Keratinocyte (primary cell): ENCODE data around the gene EPC2. TPM values are rescaled to one million over a fixed set of nuclear protein-coding genes. Genes with fewer than 3 reads are reported as not detected.
A peak's percentile ranks its signal among the peaks of the same experiment; 100 is the strongest.

Experiments used
- DNase-seq: peaks from one replicate; pipeline ENCODE4 v3.0.0-alpha.2; 2011; ENCODE audit warnings: low read depth, missing footprints, low spot score
- FAIRE-seq: peaks from 2 replicates; lab custom pipeline; 2011; peaks lifted over from hg19 to GRCh38; lab: Jason Lieb, UNC
- H2AFZ ChIP-seq: 2 replicates; pipeline ENCODE4 v1.6.0; 2012; ENCODE audit warnings: low read length, control low read depth, inconsistent platforms; ENCODE audit not compliant: control insufficient read depth
- H3K27ac ChIP-seq: 2 replicates; pipeline ENCODE4 v1.5.1; 2011; ENCODE audit warnings: low read length; ENCODE audit not compliant: control insufficient read depth, insufficient read depth
- H3K27me3 ChIP-seq: 3 replicates; pipeline ENCODE4 v1.6.0; 2011; ENCODE audit warnings: low read length; ENCODE audit not compliant: control insufficient read depth, insufficient read depth; ENCODE audit errors: extremely low read depth
- H3K36me3 ChIP-seq, 2 experiments: 2 replicates in 1 of 2; 3 replicates in 1 of 2; pipeline ENCODE4 v1.5.1; 2011; ENCODE audit warnings: low read length in 2 of 2, mild to moderate bottlenecking in 1 of 2; ENCODE audit not compliant: control insufficient read depth in 2 of 2, insufficient read depth in 2 of 2; ENCODE audit errors: extremely low read depth in 1 of 2
- H3K4me1 ChIP-seq: 3 replicates; pipeline ENCODE4 v1.5.1; 2011; ENCODE audit warnings: low read length; ENCODE audit not compliant: control insufficient read depth, insufficient read depth; ENCODE audit errors: extremely low read depth
- H3K4me2 ChIP-seq: 3 replicates; pipeline ENCODE4 v1.6.0; 2011; ENCODE audit warnings: low read depth, low read length; ENCODE audit not compliant: control insufficient read depth, insufficient read depth; ENCODE audit errors: extremely low read depth
- H3K4me3 ChIP-seq, 3 experiments: fragments of 200-600 bp in 1 of 3; sonication (generic) in 1 of 3; 2 replicates in 2 of 3; 3 replicates in 1 of 3; pipeline ENCODE4 v1.5.1; 2011 to 2016; ENCODE audit warnings: low read length in 3 of 3, mild to moderate bottlenecking in 3 of 3, control low read depth in 2 of 3, inconsistent platforms in 1 of 3, low read depth in 1 of 3, mixed read lengths in 1 of 3, mixed run types in 1 of 3, moderate library complexity in 1 of 3; ENCODE audit not compliant: control insufficient read depth in 2 of 3, insufficient read depth in 2 of 3; ENCODE audit errors: extremely low read depth in 1 of 3
- H3K79me2 ChIP-seq: 2 replicates; pipeline ENCODE4 v1.6.0; 2012; ENCODE audit warnings: low read length; ENCODE audit not compliant: control insufficient read depth, insufficient read depth
- H3K9ac ChIP-seq: 3 replicates; pipeline ENCODE4 v1.6.0; 2011; ENCODE audit warnings: low read length; ENCODE audit not compliant: control insufficient read depth, insufficient read depth; ENCODE audit errors: extremely low read depth
- H3K9me1 ChIP-seq: 3 replicates; pipeline ENCODE4 v1.6.0; 2011; ENCODE audit warnings: low read length; ENCODE audit not compliant: control insufficient read depth, insufficient read depth; ENCODE audit errors: extremely low read depth
- H3K9me3 ChIP-seq: 2 replicates; pipeline ENCODE4 v1.5.1; 2012; ENCODE audit warnings: low read depth, low read length; ENCODE audit not compliant: control insufficient read depth
- H4K20me1 ChIP-seq: 3 replicates; pipeline ENCODE4 v1.6.0; 2011; ENCODE audit warnings: low read length; ENCODE audit not compliant: control insufficient read depth, insufficient read depth; ENCODE audit errors: extremely low read depth
- EZH2 ChIP-seq: IDR thresholded peaks from one replicate; pipeline ENCODE4 v1.6.1; 2012; ENCODE audit warnings: inconsistent platforms, mild to moderate bottlenecking, low read length, moderate library complexity
- dilution Hi-C: fragments of 300-500 bp; cut with MboI; formaldehyde crosslinking; loops from one replicate; pipeline ENCODE4 v1.7.0; 2020; ENCODE audit warnings: low sequenced_read_pairs; ENCODE audit not compliant: extremely low pct_ligation_motif_present
- polyA plus RNA-seq, 5 experiments: library from polyadenylated mRNA; depleted of rRNA in 3 of 5; stranded (reverse) in 3 of 5; stranded (forward) in 1 of 5; unstranded in 1 of 5; fragments of >200 nt; gene quantifications; 1 replicate in 1 of 5; 2 replicates in 3 of 5; 3 replicates in 1 of 5; pipeline versions ENCODE4 v1.2.1 to v1.2.3, GENCODE V29; 2011 to 2012; ENCODE audit warnings: missing spikeins in 2 of 5, low read depth in 1 of 5, low replicate concordance in 1 of 5
- TF ChIP-seq, protein P1 (sequence below), 3 experiments: IDR thresholded peaks in 1 of 3; conservative IDR thresholded peaks in 1 of 3; optimal IDR thresholded peaks in 1 of 3; 2 replicates in 2 of 3; 3 replicates in 1 of 3; pipeline versions ENCODE3 to v1.5.1; 2011; ENCODE audit warnings: low read length in 3 of 3, mild to moderate bottlenecking in 3 of 3, moderate library complexity in 2 of 3, control low read depth in 1 of 3, inconsistent platforms in 1 of 3; ENCODE audit not compliant: insufficient read depth in 2 of 3; ENCODE audit errors: extremely low read depth in 1 of 3

EPC2 gene
- polyA plus RNA-seq, 1 donor (not counting 4 experiments of a cell fraction or from before 2014, with no cell fraction given), result 13.1 TPM

DNA sequence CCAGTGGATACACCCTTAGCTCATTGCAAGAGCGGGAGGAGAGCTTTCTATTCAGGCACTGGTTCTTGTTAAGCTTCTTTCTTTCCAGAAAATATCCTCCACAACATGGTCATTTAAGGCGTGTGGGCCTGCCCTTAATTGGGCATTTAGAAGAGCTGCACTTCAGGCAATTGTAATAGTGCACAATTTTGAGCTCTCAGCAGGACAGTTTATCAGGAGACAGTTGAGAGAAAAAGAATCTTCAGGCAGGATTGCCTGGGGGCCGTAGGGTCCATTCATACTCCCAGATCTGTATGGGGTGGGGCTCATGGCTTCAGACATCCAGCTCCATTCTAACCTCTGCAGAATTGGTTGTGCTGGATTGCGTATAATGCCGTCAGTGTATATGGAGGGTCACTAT, 6.0 kb upstream of the EPC2 start:
- no peak overlapping the region for H3K4me2 ChIP-seq
- DNase-seq (no peak), FAIRE-seq (no peak)
- H3K4me1 ChIP-seq, result peaks cover 10% of the 10 kb centered on the region
- H4K20me1 ChIP-seq, result no peaks in the 10 kb centered on the region
- H3K36me3 ChIP-seq, result no peaks in the 10 kb centered on the region
- no peak overlapping the region for H2AFZ ChIP-seq
- no peak overlapping the region for H3K27ac ChIP-seq
- no peaks in the 10 kb centered on the region for H3K27me3 ChIP-seq
- dilution Hi-C loops, result no loop called here
- no peaks in the 10 kb centered on the region for H3K9me1 ChIP-seq
- no peak overlapping the region for H3K4me3 ChIP-seq
- no peaks in the 10 kb centered on the region for H3K9me3 ChIP-seq
- no peaks in the 10 kb centered on the region for H3K79me2 ChIP-seq
- no peak overlapping the region for H3K9ac ChIP-seq
- no peak for TF ChIP-seq EZH2
- TF ChIP-seq, protein P1, sequence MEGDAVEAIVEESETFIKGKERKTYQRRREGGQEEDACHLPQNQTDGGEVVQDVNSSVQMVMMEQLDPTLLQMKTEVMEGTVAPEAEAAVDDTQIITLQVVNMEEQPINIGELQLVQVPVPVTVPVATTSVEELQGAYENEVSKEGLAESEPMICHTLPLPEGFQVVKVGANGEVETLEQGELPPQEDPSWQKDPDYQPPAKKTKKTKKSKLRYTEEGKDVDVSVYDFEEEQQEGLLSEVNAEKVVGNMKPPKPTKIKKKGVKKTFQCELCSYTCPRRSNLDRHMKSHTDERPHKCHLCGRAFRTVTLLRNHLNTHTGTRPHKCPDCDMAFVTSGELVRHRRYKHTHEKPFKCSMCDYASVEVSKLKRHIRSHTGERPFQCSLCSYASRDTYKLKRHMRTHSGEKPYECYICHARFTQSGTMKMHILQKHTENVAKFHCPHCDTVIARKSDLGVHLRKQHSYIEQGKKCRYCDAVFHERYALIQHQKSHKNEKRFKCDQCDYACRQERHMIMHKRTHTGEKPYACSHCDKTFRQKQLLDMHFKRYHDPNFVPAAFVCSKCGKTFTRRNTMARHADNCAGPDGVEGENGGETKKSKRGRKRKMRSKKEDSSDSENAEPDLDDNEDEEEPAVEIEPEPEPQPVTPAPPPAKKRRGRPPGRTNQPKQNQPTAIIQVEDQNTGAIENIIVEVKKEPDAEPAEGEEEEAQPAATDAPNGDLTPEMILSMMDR (optimal IDR thresholded peaks at IDR 0.05 in 1 of 3, IDR thresholded peaks at IDR 0.05 in 1 of 3, conservative IDR thresholded peaks at IDR 0.05 in 1 of 3; ENCODE audit: extremely low read depth in 1 of 3, insufficient read depth in 2 of 3, low read length in 3 of 3), result no peak

DNA sequence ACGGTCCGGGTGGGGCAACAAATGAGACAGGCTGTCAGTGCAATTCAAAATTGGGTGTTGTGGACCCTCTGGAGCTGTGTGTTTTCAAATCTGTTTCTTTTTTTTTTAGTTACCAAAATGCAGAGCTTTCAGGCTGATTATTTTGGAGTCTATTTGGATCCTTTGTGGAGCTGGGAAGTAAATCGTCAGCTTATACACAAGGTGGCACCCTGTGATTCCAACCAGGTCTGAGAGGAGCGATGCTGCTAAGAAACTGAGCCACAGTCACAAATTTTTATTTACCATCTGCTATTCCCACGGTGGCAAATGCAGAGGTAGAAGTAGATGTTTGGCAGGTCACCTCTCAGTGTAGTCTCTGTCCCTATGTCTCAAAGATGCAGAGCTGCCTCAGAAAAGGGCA, 3.8 kb upstream of the EPC2 start:
- TF ChIP-seq, protein P1 (optimal IDR thresholded peaks at IDR 0.05 in 1 of 3, IDR thresholded peaks at IDR 0.05 in 1 of 3, conservative IDR thresholded peaks at IDR 0.05 in 1 of 3; ENCODE audit: extremely low read depth in 1 of 3, insufficient read depth in 2 of 3, low read length in 3 of 3), result peak in 1 of 3 experiments; percentile 14
- no peak for TF ChIP-seq EZH2
- DNase-seq, result no peak

More for the DNA sequence above, 3.8 kb upstream of the EPC2 start:
- no peak overlapping the region for H3K4me2 ChIP-seq
- no peak overlapping the region for H3K9ac ChIP-seq
- dilution Hi-C loops, result no loop called here
- H4K20me1 ChIP-seq, result peaks cover 1% of the 10 kb centered on the region
- no peaks in the 10 kb centered on the region for H3K36me3 ChIP-seq
- peaks cover 15% of the 10 kb centered on the region for H3K4me1 ChIP-seq
- no peak for FAIRE-seq
- H3K4me3 ChIP-seq, result no peak overlapping the region
- no peak overlapping the region for H2AFZ ChIP-seq
- no peaks in the 10 kb centered on the region for H3K9me3 ChIP-seq
- H3K9me1 ChIP-seq, result no peaks in the 10 kb centered on the region
- no peak overlapping the region for H3K27ac ChIP-seq
- H3K79me2 ChIP-seq, result peaks cover 5% of the 10 kb centered on the region
- no peaks in the 10 kb centered on the region for H3K27me3 ChIP-seq
